Sigmoid colon (tissue), 4 donors: ENCODE results near the gene RNPS1.

ENCODE experiments used
- CTCF ChIP-seq, 4 experiments: fragments of 450-650 bp in 3 of 4; fragments of 200-600 bp in 1 of 4; IDR thresholded peaks; one replicate each; pipeline ENCODE4 v1.5.1; 2016 to 2019; ENCODE audit warnings: antibody characterized with exemption in 4 of 4, mild to moderate bottlenecking in 3 of 4, moderate library complexity in 2 of 4
- EP300 ChIP-seq, 4 donors: sonication (generic); formaldehyde crosslinking; IDR thresholded peaks; one replicate each; pipeline ENCODE4 v1.6.1; 2017; ENCODE audit warnings: antibody characterized with exemption in 4 of 4
- POLR2A ChIP-seq, 2 donors: fragments of 450-650 bp; IDR thresholded peaks; one replicate each; pipeline ENCODE4 v1.6.1; 2016; ENCODE audit warnings: antibody characterized with exemption in 2 of 2, mild to moderate bottlenecking in 2 of 2, moderate library complexity in 2 of 2
- POLR2AphosphoS5 ChIP-seq, 4 donors: sonication (generic); formaldehyde crosslinking; IDR thresholded peaks; one replicate each; pipeline ENCODE4 v1.6.1; 2017; ENCODE audit warnings: antibody characterized with exemption in 4 of 4

- TF ChIP-seq POLR2AphosphoS5 (IDR thresholded peaks at IDR 0.05), result peak; percentile 76 to 97 (median 88)
- no peak for TF ChIP-seq CTCF (IDR thresholded peaks at IDR 0.05)
- TF ChIP-seq POLR2A (IDR thresholded peaks at IDR 0.05), result peak; percentile 54 to 71
- peak in 1 of 4 donors; percentile 8 for TF ChIP-seq EP300 (IDR thresholded peaks at IDR 0.05)
Measured at GRCh38 chr16:2205104-2205966, 62.6 kb downstream of the RNPS1 start, which contains the start of gene MLST8.
